ENCODE data around the gene KCNH6. TPM values are rescaled to one million over a fixed set of nuclear protein-coding genes. Genes with fewer than 3 reads are reported as not detected.

Gene KCNH6
- total RNA-seq, 2 experiments from 2014 or later, result not detected

DNA sequence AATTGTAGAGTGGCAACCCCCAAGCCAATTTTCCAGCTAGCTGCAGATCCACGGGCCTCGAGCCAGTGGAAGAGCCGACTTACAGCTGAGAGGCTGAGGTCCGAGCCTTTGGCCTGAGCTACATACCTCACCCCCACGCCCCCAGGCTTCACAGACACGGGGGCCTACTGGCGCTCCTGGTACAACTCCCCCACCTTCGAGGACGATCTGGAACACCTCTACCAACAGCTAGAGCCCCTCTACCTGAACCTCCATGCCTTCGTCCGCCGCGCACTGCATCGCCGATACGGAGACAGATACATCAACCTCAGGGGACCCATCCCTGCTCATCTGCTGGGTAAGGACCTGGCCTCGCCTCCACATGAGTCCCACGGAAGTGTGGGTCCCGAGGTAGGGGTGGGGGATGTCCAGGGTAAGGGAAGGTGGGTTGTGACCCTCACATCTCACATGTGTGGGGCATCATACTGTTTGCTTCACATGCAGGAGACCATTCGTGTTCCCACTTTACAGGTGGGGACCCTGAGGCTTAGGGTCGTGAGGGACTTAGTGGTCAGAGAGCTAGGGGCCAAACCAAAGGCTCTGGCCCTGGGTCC lies 42.9 kb upstream of the KCNH6 start:
- CTCF ChIA-PET, result interaction anchor here (0.8 to 7.6 kb wide), 5 partner anchors 29 to 132 kb away, joined by 3 to 60 read pairs (median 3); no protein-coding TSS in a partner anchor
- POLR2A ChIA-PET, result no interaction called here
- Mint-ChIP-seq H3K36me3 (ENCODE audit: low read depth) (no peaks in the 10 kb centered on the region), H3K27ac (no peak overlapping the region), H3K4me1 (peaks cover 17% of the 10 kb centered on the region), H3K27me3 (peaks cover 28% of the 10 kb centered on the region), H3K4me3 (no peak overlapping the region), H3K9me3 (no peaks in the 10 kb centered on the region)
- no peak for DNase-seq

DNA sequence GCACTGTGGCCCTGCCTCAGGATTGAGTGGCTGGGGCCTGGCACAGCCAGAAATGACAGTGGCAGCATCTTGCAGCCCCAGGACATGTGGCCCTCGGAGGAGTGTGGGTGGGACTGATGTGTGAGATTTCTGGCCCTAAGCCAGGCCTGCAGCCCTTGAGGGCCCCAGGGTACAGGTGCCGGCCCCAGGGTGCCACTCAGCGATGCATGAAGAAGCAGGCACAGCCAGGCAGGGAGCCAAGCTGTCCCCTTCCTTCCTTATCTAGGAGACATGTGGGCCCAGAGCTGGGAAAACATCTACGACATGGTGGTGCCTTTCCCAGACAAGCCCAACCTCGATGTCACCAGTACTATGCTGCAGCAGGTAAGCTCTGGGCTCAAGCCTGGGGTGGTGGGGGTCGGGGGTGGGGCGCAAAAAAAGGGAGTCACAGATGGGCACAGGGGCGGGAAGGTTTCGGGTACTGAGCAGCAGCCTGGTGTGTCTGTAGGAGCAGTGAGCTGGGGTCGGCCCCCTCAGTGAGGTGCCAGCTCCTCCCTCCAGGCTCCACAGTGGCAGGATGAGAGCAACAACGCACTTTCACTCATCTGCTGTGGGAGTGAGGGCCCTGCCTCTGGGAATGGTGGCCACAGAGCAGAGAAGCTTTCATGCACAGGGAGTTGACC lies 42.2 kb upstream of the KCNH6 start:
- H3K27me3 Mint-ChIP-seq, result peaks cover 21% of the 10 kb centered on the region

DNA sequence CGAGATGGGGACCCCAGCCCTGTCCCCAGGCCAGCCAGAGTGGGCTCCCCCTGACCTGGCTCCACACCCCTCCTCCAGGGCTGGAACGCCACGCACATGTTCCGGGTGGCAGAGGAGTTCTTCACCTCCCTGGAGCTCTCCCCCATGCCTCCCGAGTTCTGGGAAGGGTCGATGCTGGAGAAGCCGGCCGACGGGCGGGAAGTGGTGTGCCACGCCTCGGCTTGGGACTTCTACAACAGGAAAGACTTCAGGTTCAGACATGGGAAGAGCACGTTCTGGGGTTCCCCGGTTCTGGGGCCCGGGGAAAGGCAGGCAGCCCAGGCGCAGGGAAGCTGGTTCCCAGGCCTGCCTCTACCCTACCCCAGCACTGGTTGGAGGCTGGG lies 41.7 kb upstream of the KCNH6 start:
- no peak for DNase-seq
- Mint-ChIP-seq H3K27ac (no peak overlapping the region), H3K4me3 (no peak overlapping the region), H3K27me3 (peaks cover 18% of the 10 kb centered on the region), H3K4me1 (peaks cover 15% of the 10 kb centered on the region), H3K36me3 (ENCODE audit: low read depth) (no peaks in the 10 kb centered on the region), H3K9me3 (no peaks in the 10 kb centered on the region)
- POLR2A ChIA-PET, result no interaction called here
- CTCF ChIA-PET, result interaction anchor here (0.9 to 7.6 kb wide), 2 partner anchors 50 to 55 kb away, joined by 3 to 60 read pairs; no protein-coding TSS in a partner anchor

More for the DNA sequence above, 42.2 kb upstream of the KCNH6 start:
- Mint-ChIP-seq H3K9me3 (no peaks in the 10 kb centered on the region), H3K4me1 (peaks cover 15% of the 10 kb centered on the region), H3K27ac (no peak overlapping the region), H3K36me3 (ENCODE audit: low read depth) (no peaks in the 10 kb centered on the region), H3K4me3 (no peak overlapping the region)
- ChIA-PET POLR2A (no interaction called here), CTCF (interaction anchor here (0.9 to 7.6 kb wide), 2 partner anchors 49 to 55 kb away, joined by 3 to 60 read pairs; no protein-coding TSS in a partner anchor)
- DNase-seq, result no peak

DNA sequence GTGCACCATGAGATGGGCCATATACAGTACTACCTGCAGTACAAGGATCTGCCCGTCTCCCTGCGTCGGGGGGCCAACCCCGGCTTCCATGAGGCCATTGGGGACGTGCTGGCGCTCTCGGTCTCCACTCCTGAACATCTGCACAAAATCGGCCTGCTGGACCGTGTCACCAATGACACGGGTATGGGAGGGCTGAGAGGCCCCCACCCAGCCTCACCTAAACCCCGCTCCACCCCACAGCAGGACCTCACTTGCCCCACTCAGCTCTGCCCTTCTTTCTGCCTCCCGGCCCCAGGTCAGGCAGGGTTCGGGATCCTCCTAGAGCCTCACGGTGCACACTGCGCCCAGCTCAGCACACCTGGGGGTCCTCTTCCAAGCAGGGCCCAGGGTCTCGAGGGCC lies 40.6 kb upstream of the KCNH6 start:
- no peaks in the 10 kb centered on the region for H3K36me3 Mint-ChIP-seq (ENCODE audit: low read depth)
- no peaks in the 10 kb centered on the region for H3K9me3 Mint-ChIP-seq

DNA sequence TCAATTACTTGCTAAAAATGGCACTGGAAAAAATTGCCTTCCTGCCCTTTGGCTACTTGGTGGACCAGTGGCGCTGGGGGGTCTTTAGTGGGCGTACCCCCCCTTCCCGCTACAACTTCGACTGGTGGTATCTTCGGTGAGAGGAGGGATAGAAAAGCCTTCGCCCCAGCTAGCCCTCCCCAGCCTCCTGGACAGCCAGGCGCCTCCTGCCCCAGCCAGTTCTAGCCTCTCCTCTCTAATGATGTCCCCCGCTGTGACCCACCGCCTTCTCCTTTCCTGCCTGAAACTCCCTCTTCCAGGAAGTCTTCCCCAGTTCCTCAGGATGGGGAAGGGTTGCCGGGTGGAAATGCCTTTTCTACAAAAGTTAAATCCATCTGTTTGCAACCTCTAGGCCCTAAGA lies 40.1 kb upstream of the KCNH6 start:
- ChIA-PET POLR2A (no interaction called here), CTCF (interaction anchor here (7.6 kb wide), 1 partner anchor 57 kb away, joined by 60 read pairs; no protein-coding TSS in a partner anchor)
- H3K4me3 Mint-ChIP-seq, result no peak overlapping the region
- peaks cover 10% of the 10 kb centered on the region for H3K27me3 Mint-ChIP-seq
- no peak overlapping the region for H3K27ac Mint-ChIP-seq
- no peaks in the 10 kb centered on the region for H3K9me3 Mint-ChIP-seq
- no peaks in the 10 kb centered on the region for H3K36me3 Mint-ChIP-seq (ENCODE audit: low read depth)
- H3K4me1 Mint-ChIP-seq, result peaks cover 9% of the 10 kb centered on the region
- DNase-seq, result no peak

More for the DNA sequence above, 40.6 kb upstream of the KCNH6 start:
- ChIA-PET POLR2A (no interaction called here), CTCF (interaction anchor here (7.6 kb wide), 1 partner anchor 56 kb away, joined by 60 read pairs; no protein-coding TSS in a partner anchor)
- Mint-ChIP-seq H3K4me3 (no peak overlapping the region), H3K27ac (no peak overlapping the region), H3K4me1 (peaks cover 14% of the 10 kb centered on the region), H3K27me3 (peaks cover 15% of the 10 kb centered on the region)
- DNase-seq, result no peak

DNA sequence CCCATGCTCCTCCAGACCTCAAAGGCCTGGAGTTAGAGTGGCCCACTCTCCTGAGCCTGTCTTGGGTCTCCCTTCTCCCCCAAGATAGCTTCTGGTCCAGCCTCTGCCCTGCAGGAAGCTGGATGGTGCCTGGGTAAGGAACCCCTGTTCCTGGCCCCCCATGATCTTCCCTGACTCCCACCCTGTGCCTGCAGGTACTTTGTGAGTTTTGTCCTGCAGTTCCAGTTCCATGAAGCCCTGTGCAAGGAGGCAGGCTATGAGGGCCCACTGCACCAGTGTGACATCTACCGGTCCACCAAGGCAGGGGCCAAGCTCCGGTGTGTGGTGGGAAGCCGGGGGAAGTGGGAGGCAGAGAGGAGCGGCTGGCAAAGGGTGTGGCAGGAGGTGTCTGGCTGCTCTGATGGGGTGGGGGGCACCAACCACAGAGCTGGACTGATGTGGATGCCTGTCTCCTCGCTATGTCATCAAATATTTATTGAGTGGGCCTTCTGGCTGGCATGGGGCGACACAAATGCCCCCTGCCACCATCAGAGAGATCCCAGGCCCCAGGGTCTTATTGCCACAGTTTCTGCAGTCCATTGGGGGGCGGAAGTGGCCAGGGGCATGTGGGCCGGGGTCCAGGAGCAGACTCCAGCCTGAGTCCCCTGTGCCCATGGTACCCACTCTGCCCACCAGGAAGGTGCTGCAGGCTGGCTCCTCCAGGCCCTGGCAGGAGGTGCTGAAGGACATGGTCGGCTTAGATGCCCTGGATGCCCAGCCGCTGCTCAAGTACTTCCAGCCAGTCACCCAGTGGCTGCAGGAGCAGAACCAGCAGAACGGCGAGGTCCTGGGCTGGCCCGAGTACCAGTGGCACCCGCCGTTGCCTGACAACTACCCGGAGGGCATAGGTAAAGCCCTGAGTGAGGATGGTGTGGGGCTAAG lies 39.2 kb upstream of the KCNH6 start:
- CTCF ChIA-PET, result interaction anchor here (7.6 kb wide), 1 partner anchor 58 kb away, joined by 60 read pairs; no protein-coding TSS in a partner anchor
- no peak for DNase-seq
- H3K9me3 Mint-ChIP-seq, result no peaks in the 10 kb centered on the region
- H3K4me3 Mint-ChIP-seq, result no peak overlapping the region
- H3K36me3 Mint-ChIP-seq (ENCODE audit: low read depth), result no peaks in the 10 kb centered on the region
- H3K4me1 Mint-ChIP-seq, result peaks cover 1% of the 10 kb centered on the region
- peaks cover 1% of the 10 kb centered on the region for H3K27me3 Mint-ChIP-seq
- POLR2A ChIA-PET, result no interaction called here
- no peak overlapping the region for H3K27ac Mint-ChIP-seq

DNA sequence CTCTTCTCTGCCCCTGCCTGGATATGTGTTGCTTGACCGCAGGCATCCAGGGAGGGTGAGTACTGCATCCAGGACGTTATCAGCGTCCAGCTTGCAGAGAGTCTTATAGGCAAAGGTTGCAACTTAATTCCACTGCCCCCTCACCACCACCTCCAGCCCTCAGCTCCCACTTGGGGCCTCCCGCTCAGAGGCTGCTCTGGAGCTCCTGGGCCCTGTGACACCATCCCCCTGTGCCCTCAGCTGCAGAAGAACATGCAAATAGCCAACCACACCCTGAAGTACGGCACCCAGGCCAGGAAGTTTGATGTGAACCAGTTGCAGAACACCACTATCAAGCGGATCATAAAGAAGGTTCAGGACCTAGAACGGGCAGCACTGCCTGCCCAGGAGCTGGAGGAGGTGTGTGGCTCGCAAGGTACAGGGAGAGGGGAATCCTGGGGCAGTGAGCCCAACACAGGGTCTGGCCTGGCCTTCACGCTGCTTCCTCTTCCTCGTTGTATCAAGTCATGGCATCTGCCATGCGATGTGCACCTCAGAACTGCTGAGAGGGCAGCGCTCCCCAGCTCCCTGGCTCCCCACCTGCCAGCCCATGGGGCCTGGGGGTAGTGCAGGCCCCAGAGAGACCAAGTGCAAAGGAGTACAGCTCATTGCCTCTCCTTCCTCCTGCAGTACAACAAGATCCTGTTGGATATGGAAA lies 36.7 kb upstream of the KCNH6 start:
- Mint-ChIP-seq H3K27ac (peak overlapping the region; percentile 11), H3K4me1 (no peaks in the 10 kb centered on the region), H3K27me3 (no peaks in the 10 kb centered on the region), H3K36me3 (ENCODE audit: low read depth) (no peaks in the 10 kb centered on the region), H3K4me3 (no peak overlapping the region), H3K9me3 (no peaks in the 10 kb centered on the region)
- ChIA-PET POLR2A (no interaction called here), CTCF (interaction anchor here (1.3 to 1.4 kb wide), 3 partner anchors 8 to 18 kb away, joined by 4 to 6 read pairs (median 5); no protein-coding TSS in a partner anchor)
- no peak for DNase-seq

DNA sequence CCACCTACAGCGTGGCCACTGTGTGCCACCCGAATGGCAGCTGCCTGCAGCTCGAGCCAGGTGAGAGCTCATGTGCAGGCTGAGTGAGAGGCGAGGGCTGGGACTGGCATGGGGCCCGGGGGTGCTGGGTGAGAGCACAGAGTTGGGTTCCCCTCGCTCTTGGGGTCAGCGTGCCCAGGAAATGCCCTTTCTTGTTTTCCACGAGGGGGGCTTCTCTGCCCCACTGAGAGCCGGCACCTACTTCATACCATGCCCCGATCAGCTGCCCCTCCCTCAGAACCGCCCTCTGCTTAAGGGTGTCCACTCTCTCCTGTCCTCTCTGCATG lies 36.2 kb upstream of the KCNH6 start:
- Mint-ChIP-seq H3K9me3 (no peaks in the 10 kb centered on the region), H3K27me3 (no peaks in the 10 kb centered on the region), H3K4me3 (no peak overlapping the region), H3K36me3 (ENCODE audit: low read depth) (no peaks in the 10 kb centered on the region), H3K4me1 (no peaks in the 10 kb centered on the region), H3K27ac (no peak overlapping the region)
- POLR2A ChIA-PET, result no interaction called here
- DNase-seq, result no peak
- CTCF ChIA-PET, result interaction anchor here (1.3 to 1.4 kb wide), 3 partner anchors 8 to 19 kb away, joined by 4 to 6 read pairs (median 5); no protein-coding TSS in a partner anchor

DNA sequence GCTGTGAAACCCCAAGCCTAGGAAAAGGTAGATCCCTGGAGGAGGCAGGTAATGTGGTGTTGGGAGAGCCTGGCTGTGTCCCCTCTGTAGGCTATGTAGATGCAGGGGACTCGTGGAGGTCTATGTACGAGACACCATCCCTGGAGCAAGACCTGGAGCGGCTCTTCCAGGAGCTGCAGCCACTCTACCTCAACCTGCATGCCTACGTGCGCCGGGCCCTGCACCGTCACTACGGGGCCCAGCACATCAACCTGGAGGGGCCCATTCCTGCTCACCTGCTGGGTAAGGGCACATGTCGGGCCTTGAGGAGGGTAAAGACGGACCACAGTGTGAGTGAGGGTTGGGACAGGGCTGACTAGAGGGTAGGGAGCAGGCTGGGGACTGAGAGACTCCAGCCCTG lies 34.3 kb upstream of the KCNH6 start:
- CTCF ChIA-PET, result no interaction called here
- H3K27ac Mint-ChIP-seq, result no peak overlapping the region
- H3K27me3 Mint-ChIP-seq, result no peaks in the 10 kb centered on the region
- POLR2A ChIA-PET, result no interaction called here
- H3K4me1 Mint-ChIP-seq, result no peaks in the 10 kb centered on the region
- no peak for DNase-seq
- no peaks in the 10 kb centered on the region for H3K36me3 Mint-ChIP-seq (ENCODE audit: low read depth)
- no peak overlapping the region for H3K4me3 Mint-ChIP-seq
- no peaks in the 10 kb centered on the region for H3K9me3 Mint-ChIP-seq

DNA sequence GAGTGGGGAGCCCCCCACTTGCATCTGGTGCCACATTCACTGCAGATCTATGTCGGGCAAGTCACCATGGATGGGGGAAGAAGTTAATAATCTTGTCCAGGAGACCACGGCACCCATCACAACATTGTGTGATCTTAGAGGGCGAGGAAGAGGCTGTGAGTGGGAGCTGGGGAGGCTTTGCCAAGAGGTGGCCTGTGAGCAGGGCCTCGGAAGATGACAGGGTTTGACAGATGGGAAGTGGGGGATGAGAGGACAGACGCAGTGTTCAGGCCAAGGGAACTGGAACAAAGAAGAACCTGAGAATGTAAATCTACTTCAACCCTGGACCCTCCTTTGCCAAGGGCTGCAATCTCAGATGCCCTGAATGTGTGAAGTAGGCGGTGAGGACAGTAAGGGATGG lies 33.9 kb upstream of the KCNH6 start:
- H3K27me3 Mint-ChIP-seq, result no peaks in the 10 kb centered on the region
- H3K36me3 Mint-ChIP-seq (ENCODE audit: low read depth), result no peaks in the 10 kb centered on the region
- no peak for DNase-seq
- H3K9me3 Mint-ChIP-seq, result no peaks in the 10 kb centered on the region
- ChIA-PET POLR2A (no interaction called here), CTCF (no interaction called here)
- peak overlapping the region; percentile 61 for H3K27ac Mint-ChIP-seq
- H3K4me1 Mint-ChIP-seq, result no peaks in the 10 kb centered on the region
- H3K4me3 Mint-ChIP-seq, result no peak overlapping the region

DNA sequence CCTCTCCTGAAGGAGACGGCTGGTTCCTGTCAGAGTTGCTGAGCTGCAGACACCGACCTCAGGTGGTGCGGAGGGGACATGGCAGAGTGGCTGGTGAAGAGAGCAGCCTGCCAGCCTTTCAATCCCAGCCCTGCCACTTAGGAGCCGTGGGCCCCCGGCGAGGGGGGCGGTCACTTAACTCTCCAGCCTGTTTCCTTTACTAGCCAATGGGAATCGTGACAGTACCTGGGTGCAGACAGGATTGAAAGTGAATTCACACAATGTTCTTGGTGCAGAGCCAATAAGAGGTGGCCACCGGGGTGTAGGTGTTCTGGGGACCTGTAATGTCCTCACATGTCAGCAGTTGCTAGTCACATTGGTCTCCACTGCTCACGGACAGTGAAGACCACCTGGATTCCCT lies 32.8 kb upstream of the KCNH6 start:
- no peak for DNase-seq
- H3K4me3 Mint-ChIP-seq, result no peak overlapping the region
- no peaks in the 10 kb centered on the region for H3K4me1 Mint-ChIP-seq
- POLR2A ChIA-PET, result no interaction called here
- CTCF ChIA-PET, result no interaction called here
- no peaks in the 10 kb centered on the region for H3K9me3 Mint-ChIP-seq
- H3K27me3 Mint-ChIP-seq, result no peaks in the 10 kb centered on the region
- no peak overlapping the region for H3K27ac Mint-ChIP-seq
- no peaks in the 10 kb centered on the region for H3K36me3 Mint-ChIP-seq (ENCODE audit: low read depth)

DNA sequence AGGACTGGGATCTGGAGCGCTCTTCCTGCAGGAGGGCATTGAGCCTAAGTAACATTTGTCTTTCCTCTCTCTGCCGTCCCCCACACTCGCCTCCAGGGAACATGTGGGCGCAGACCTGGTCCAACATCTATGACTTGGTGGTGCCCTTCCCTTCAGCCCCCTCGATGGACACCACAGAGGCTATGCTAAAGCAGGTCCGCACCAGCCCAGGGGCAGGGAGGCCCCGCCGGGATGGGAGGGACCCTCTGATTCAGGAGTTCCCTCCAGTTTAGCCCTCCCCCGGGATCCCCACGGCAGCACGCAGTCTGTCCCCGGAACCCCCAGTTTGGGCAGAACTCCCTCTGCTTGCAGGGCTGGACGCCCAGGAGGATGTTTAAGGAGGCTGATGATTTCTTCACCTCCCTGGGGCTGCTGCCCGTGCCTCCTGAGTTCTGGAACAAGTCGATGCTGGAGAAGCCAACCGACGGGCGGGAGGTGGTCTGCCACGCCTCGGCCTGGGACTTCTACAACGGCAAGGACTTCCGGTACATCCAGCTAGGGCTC lies 32.2 kb upstream of the KCNH6 start:
- POLR2A ChIA-PET, result no interaction called here
- Mint-ChIP-seq H3K36me3 (ENCODE audit: low read depth) (no peaks in the 10 kb centered on the region), H3K9me3 (no peaks in the 10 kb centered on the region), H3K4me3 (no peak overlapping the region), H3K27me3 (no peaks in the 10 kb centered on the region), H3K4me1 (no peaks in the 10 kb centered on the region), H3K27ac (no peak overlapping the region)
- CTCF ChIA-PET, result no interaction called here
- no peak for DNase-seq

Measured in activated CD4-positive, alpha-beta T cell treated with anti-CD3 and anti-CD28 coated beads, Interleukin-2, amount 10 ng/mL, durations not matched to agents 7 days and 5 days (primary cell).